HepG2 (cell line): ENCODE measurements around the gene LECT2. TPM values are rescaled to one million over a fixed set of nuclear protein-coding genes. Genes with fewer than 3 reads are reported as not detected.

ENCODE experiments used
- ARNT2 ChIP-seq: sonication (generic); formaldehyde crosslinking; IDR thresholded peaks from 2 replicates; pipeline ENCODE4 v1.8.0; 2022; ENCODE audit warnings: mild to moderate bottlenecking, low read depth, missing genetic modification reagents, moderate library complexity
- ATF7 ChIP-seq, 2 experiments: fragments of 450-650 bp in 1 of 2; sonication (generic) in 1 of 2; formaldehyde crosslinking in 1 of 2; IDR thresholded peaks; 2 replicates each; pipeline versions ENCODE4 v1.4.0 to v1.6.1; 2016 to 2020; ENCODE audit warnings: antibody characterized with exemption in 1 of 2, mild to moderate bottlenecking in 1 of 2, missing genetic modification reagents in 1 of 2
- CREB1 ChIP-seq, 2 experiments: fragments of 450-650 bp in 1 of 2; IDR thresholded peaks; 2 replicates each; pipeline ENCODE4 v1.6.1; 2016 to 2017; ENCODE audit warnings: control low read depth in 1 of 2, mild to moderate bottlenecking in 1 of 2, missing compliant biosample characterization in 1 of 2, missing genetic modification characterization in 1 of 2
- FOXO4 ChIP-seq: sonication (generic); formaldehyde crosslinking; conservative IDR thresholded peaks from 2 replicates; pipeline ENCODE4 v1.8.1; 2023; ENCODE audit warnings: missing genetic modification reagents
- MAX ChIP-seq: IDR thresholded peaks from 2 replicates; pipeline ENCODE4 v1.6.1; 2012; ENCODE audit warnings: inconsistent platforms
- THAP11 ChIP-seq: IDR thresholded peaks from 2 replicates; pipeline ENCODE4 v1.6.1; 2016; ENCODE audit warnings: missing biosample characterization, missing genetic modification reagents
- ZNF160 ChIP-seq: sonication (generic); formaldehyde crosslinking; IDR thresholded peaks from 2 replicates; pipeline ENCODE4 v1.8.0; 2022; ENCODE audit warnings: mild to moderate bottlenecking, inconsistent platforms, missing genetic modification reagents
- ZNF446 ChIP-seq: sonication (generic); formaldehyde crosslinking; IDR thresholded peaks from 2 replicates; pipeline ENCODE4 v1.5.0; 2020; ENCODE audit warnings: mild to moderate bottlenecking, missing genetic modification reagents
- ZNF460 ChIP-seq: sonication (generic); formaldehyde crosslinking; IDR thresholded peaks from 2 replicates; pipeline ENCODE4 v1.5.1; 2020; ENCODE audit warnings: missing genetic modification reagents, mild to moderate bottlenecking, borderline replicate concordance
- ZNF639 ChIP-seq: conservative IDR thresholded peaks from 2 replicates; pipeline ENCODE4 v1.6.1; 2018; ENCODE audit warnings: missing genetic modification reagents
- polyA plus RNA-seq, 8 experiments: library from polyadenylated mRNA; depleted of rRNA in 3 of 8; stranded (reverse) in 7 of 8; unstranded in 1 of 8; fragments of >200 nt; fragmentation: Illumina TruSeq in 4 of 8; extraction: Trizol in 4 of 8; gene quantifications; 2 replicates each; pipeline versions ENCODE4 v1.2.1 to v1.2.3, GENCODE V29; 2011 to 2016; ENCODE audit warnings: low read depth in 4 of 8, missing spikeins in 1 of 8, mixed read lengths in 1 of 8; ENCODE audit not compliant: insufficient read depth in 1 of 8
- total RNA-seq, 5 experiments: library from RNA; depleted of rRNA; stranded (reverse); fragments of >200 nt; fragmentation: Illumina TruSeq; extraction: Trizol; gene quantifications; 2 replicates each; pipeline ENCODE4 v1.2.3, GENCODE V29; 2016; ENCODE audit warnings: low read depth in 1 of 5
- TF ChIP-seq, protein P1 (sequence below), 2 experiments: fragments of 450-650 bp in 1 of 2; sonication (generic) in 1 of 2; formaldehyde crosslinking in 1 of 2; IDR thresholded peaks; 2 replicates each; pipeline versions ENCODE4 v1.6.1 to v1.8.0; 2016 to 2022; ENCODE audit warnings: antibody characterized with exemption in 1 of 2, mild to moderate bottlenecking in 1 of 2, missing genetic modification reagents in 1 of 2
- TF ChIP-seq, protein P2 (sequence below): sonication (generic); formaldehyde crosslinking; IDR thresholded peaks from 2 replicates; pipeline ENCODE4 v1.8.1; 2023; ENCODE audit warnings: mild to moderate bottlenecking, missing genetic modification reagents

The LECT2 gene
- total and polyA plus RNA-seq, 2 of the 13 experiments (the other 11 are each of a cell fraction or from before 2014, with no cell fraction given): not detected

GRCh38 chr5:135973323-135974020 lies 18.7 kb upstream of the LECT2 start (continued):
- peak; percentile 77 for TF ChIP-seq THAP11
- no peak; the same call in 1 of the 2 replicates for TF ChIP-seq ZNF460 (CRISPR knock-in tag)
- 0 out of 2 replicates have a peak, but pooled peaks have one; percentile 47 for TF ChIP-seq CREB1 (IDR thresholded peaks at IDR 0.05)
- TF ChIP-seq CREB1 (CRISPR knock-in tag; IDR thresholded peaks at IDR 0.05): peak; percentile 76
- TF ChIP-seq ATF7 (IDR thresholded peaks at IDR 0.05): peak; percentile 26; the same call in 1 of the 2 replicates
- TF ChIP-seq ATF7 (CRISPR knock-in tag; IDR thresholded peaks at IDR 0.05): peak; percentile 48; the same call in 1 of the 2 replicates
- TF ChIP-seq MAX: peak; percentile 94
- TF ChIP-seq ARNT2 (CRISPR knock-in tag): peak; percentile 78; the same call in 1 of the 2 replicates
- TF ChIP-seq, protein P1, sequence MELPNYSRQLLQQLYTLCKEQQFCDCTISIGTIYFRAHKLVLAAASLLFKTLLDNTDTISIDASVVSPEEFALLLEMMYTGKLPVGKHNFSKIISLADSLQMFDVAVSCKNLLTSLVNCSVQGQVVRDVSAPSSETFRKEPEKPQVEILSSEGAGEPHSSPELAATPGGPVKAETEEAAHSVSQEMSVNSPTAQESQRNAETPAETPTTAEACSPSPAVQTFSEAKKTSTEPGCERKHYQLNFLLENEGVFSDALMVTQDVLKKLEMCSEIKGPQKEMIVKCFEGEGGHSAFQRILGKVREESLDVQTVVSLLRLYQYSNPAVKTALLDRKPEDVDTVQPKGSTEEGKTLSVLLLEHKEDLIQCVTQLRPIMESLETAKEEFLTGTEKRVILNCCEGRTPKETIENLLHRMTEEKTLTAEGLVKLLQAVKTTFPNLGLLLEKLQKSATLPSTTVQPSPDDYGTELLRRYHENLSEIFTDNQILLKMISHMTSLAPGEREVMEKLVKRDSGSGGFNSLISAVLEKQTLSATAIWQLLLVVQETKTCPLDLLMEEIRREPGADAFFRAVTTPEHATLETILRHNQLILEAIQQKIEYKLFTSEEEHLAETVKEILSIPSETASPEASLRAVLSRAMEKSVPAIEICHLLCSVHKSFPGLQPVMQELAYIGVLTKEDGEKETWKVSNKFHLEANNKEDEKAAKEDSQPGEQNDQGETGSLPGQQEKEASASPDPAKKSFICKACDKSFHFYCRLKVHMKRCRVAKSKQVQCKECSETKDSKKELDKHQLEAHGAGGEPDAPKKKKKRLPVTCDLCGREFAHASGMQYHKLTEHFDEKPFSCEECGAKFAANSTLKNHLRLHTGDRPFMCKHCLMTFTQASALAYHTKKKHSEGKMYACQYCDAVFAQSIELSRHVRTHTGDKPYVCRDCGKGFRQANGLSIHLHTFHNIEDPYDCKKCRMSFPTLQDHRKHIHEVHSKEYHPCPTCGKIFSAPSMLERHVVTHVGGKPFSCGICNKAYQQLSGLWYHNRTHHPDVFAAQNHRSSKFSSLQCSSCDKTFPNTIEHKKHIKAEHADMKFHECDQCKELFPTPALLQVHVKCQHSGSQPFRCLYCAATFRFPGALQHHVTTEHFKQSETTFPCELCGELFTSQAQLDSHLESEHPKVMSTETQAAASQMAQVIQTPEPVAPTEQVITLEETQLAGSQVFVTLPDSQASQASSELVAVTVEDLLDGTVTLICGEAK (IDR thresholded peaks at IDR 0.05): no peak
- TF ChIP-seq, protein P1 (CRISPR knock-in tag; IDR thresholded peaks at IDR 0.05): peak; percentile 48; the same call in 1 of the 2 replicates
- TF ChIP-seq ZNF446 (CRISPR knock-in tag): no peak
- TF ChIP-seq FOXO4 (CRISPR knock-in tag): no peak
- peak; percentile 70; the same call in 1 of the 2 replicates for TF ChIP-seq ZNF639 (CRISPR knock-in tag)
- TF ChIP-seq ZNF160 (CRISPR knock-in tag): no peak
- TF ChIP-seq, protein P2, sequence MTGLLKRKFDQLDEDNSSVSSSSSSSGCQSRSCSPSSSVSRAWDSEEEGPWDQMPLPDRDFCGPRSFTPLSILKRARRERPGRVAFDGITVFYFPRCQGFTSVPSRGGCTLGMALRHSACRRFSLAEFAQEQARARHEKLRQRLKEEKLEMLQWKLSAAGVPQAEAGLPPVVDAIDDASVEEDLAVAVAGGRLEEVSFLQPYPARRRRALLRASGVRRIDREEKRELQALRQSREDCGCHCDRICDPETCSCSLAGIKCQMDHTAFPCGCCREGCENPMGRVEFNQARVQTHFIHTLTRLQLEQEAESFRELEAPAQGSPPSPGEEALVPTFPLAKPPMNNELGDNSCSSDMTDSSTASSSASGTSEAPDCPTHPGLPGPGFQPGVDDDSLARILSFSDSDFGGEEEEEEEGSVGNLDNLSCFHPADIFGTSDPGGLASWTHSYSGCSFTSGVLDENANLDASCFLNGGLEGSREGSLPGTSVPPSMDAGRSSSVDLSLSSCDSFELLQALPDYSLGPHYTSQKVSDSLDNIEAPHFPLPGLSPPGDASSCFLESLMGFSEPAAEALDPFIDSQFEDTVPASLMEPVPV (CRISPR knock-in tag): peak; percentile 81; the same call in 1 of the 2 replicates
